Sciatic nerve (tissue), 2 donors: ENCODE measurements around the gene RAD51B. TPM values are rescaled to one million over a fixed set of nuclear protein-coding genes. Genes with fewer than 3 reads are reported as not detected.
"Not testable (repeated sequence)": the region's sequence is repeated elsewhere in the genome, so short reads cannot be mapped to it uniquely, and the experiment has no call there.

Experiments
- ATAC-seq: fragments of 200-7000 bp; cut with Tn5 transposase; one replicate; pipeline ENCODE4 v1.9.1; 2020; ENCODE audit warnings: mild to moderate bottlenecking, moderate library complexity
- DNase-seq: peaks from one replicate; pipeline ENCODE4 v3.0.0-alpha.2; 2020; ENCODE audit warnings: low spot score
- intact Hi-C: fragments of 100-400 bp; cut with DNase I; formaldehyde crosslinking; loops from one replicate; pipeline ENCODE4 v1.14.2; 2022
- total RNA-seq: library from RNA; stranded (reverse); fragmentation: NEBNext Ultra II Directional; extraction: Animal tissue kit (Norgen Biotek cat#: 25700); gene quantifications from one replicate; pipeline ENCODE4 v1.2.1, GENCODE V29; 2021
- donor health status: DM: no; HTN: no; CAD: no.
- donor health status: DM: no; HTN: no; CAD: no.

Gene RAD51B
- total RNA-seq, 1 donor from 2014 or later: 30.4 TPM

GRCh38 chr14:68686205-68686465, 866.6 kb downstream of the RAD51B start:
- intact Hi-C loops: no loop called here
- ATAC-seq (no peak), DNase-seq (no peak)

- ATAC-seq: no peak
- intact Hi-C loops: no loop called here
- DNase-seq: no peak
Measured at GRCh38 chr14:68686724-68687123, 867.1 kb downstream of the RAD51B start.

- intact Hi-C loops: no loop called here
- ATAC-seq: no peak
- no peak for DNase-seq
Measured at GRCh38 chr14:68687746-68688145, 868.2 kb downstream of the RAD51B start.

- DNase-seq (no peak), ATAC-seq (peak; percentile 29)
- intact Hi-C loops: no loop called here
Measured at GRCh38 chr14:68688872-68689371, 869.3 kb downstream of the RAD51B start.

- ATAC-seq (no peak), DNase-seq (no peak)
- intact Hi-C loops: no loop called here
Measured at GRCh38 chr14:68689511-68689910, 869.9 kb downstream of the RAD51B start.

- no peak for ATAC-seq
- no peak for DNase-seq
- intact Hi-C loops: no loop called here
Measured at GRCh38 chr14:68690089-68690958, 870.7 kb downstream of the RAD51B start.

- ATAC-seq (no peak), DNase-seq (peak; percentile 35)
- intact Hi-C loops: no loop called here
Measured at GRCh38 chr14:68691031-68691791, 871.6 kb downstream of the RAD51B start.

- intact Hi-C loops: no loop called here
- ATAC-seq (no peak), DNase-seq (peak; percentile 42)
Measured at GRCh38 chr14:68691792-68692118, 872.2 kb downstream of the RAD51B start.

- intact Hi-C loops: no loop called here
- ATAC-seq: no peak
- peak; percentile 53 for DNase-seq
Measured at GRCh38 chr14:68692216-68692615, 872.6 kb downstream of the RAD51B start.

- intact Hi-C loops: no loop called here
- ATAC-seq (peak; percentile 69), DNase-seq (peak; percentile 52)
Measured at GRCh38 chr14:68692916-68693771, 873.6 kb downstream of the RAD51B start.

- DNase-seq (peak; percentile 30), ATAC-seq (no peak)
- intact Hi-C loops: no loop called here
Measured at GRCh38 chr14:68693926-68694325, 874.3 kb downstream of the RAD51B start.

GRCh38 chr14:68694516-68695235, 875.1 kb downstream of the RAD51B start:
- intact Hi-C loops: no loop called here
- DNase-seq: peak; percentile 56
- peak; percentile 47 for ATAC-seq

- ATAC-seq: peak; percentile 64
- DNase-seq: peak; percentile 60
- intact Hi-C loops: no loop called here
Measured at GRCh38 chr14:68695326-68695768, 875.8 kb downstream of the RAD51B start.

- intact Hi-C loops: no loop called here
- DNase-seq: no peak
- no peak for ATAC-seq
Measured at GRCh38 chr14:68695856-68696255, 876.3 kb downstream of the RAD51B start.

- intact Hi-C loops: no loop called here
- DNase-seq (peak; percentile 30), ATAC-seq (no peak)
Measured at GRCh38 chr14:68696266-68696665, 876.7 kb downstream of the RAD51B start.

- ATAC-seq (no peak), DNase-seq (peak; percentile 38)
- intact Hi-C loops: no loop called here
Measured at GRCh38 chr14:68696721-68697495, 877.3 kb downstream of the RAD51B start.

GRCh38 chr14:68698773-68699172, 879.2 kb downstream of the RAD51B start:
- ATAC-seq: peak; percentile 7
- intact Hi-C loops: not testable (repeated sequence)
- peak; percentile 62 for DNase-seq
